NCI-H2081 (cell line): ENCODE data around the gene HDAC7.

Experiments
- DNase-seq, 2 experiments: peaks; one replicate each; lab custom pipeline; 2025; lab: John Stamatoyannopoulos, UW

HDAC7 gene

GRCh38 chr12:47778881-47779280, 40.8 kb downstream of the HDAC7 start:
- DNase-seq: no peak

- DNase-seq: no peak
Measured at GRCh38 chr12:47777741-47778558, 41.8 kb downstream of the HDAC7 start.

- DNase-seq: no peak
Measured at GRCh38 chr12:47777151-47777550, 42.6 kb downstream of the HDAC7 start.

GRCh38 chr12:47776471-47777143, 43.1 kb downstream of the HDAC7 start:
- DNase-seq: no peak

- DNase-seq: no peak
Measured at GRCh38 chr12:47775100-47775911, 44.4 kb downstream of the HDAC7 start.

- no peak for DNase-seq
Measured at GRCh38 chr12:47774663-47775062, 45.0 kb downstream of the HDAC7 start.

- no peak for DNase-seq
Measured at GRCh38 chr12:47773858-47774580, 45.7 kb downstream of the HDAC7 start.

GRCh38 chr12:47773062-47773857, 46.4 kb downstream of the HDAC7 start, which contains the start of gene SLC48A1:
Gene SLC48A1 (plus strand): TSS chr12:47773238. CDS start chr12:47773305, 67 bp downstream.
- peak; percentile 62 to 77 for DNase-seq

GRCh38 chr12:47772738-47773061, 47.0 kb downstream of the HDAC7 start:
- DNase-seq: no peak

- DNase-seq: no peak
Measured at GRCh38 chr12:47772094-47772660, 47.5 kb downstream of the HDAC7 start.

GRCh38 chr12:47771304-47771703, 48.4 kb downstream of the HDAC7 start:
- no peak for DNase-seq

- DNase-seq: no peak
Measured at GRCh38 chr12:47770086-47770726, 49.5 kb downstream of the HDAC7 start.

- DNase-seq: no peak
Measured at GRCh38 chr12:47769234-47770085, 50.2 kb downstream of the HDAC7 start.

GRCh38 chr12:47768323-47768811, 51.3 kb downstream of the HDAC7 start:
- DNase-seq: no peak

GRCh38 chr12:47767216-47767724, 52.4 kb downstream of the HDAC7 start:
- DNase-seq: peak; percentile 39 to 62

GRCh38 chr12:47766502-47767215, 53.0 kb downstream of the HDAC7 start:
- no peak for DNase-seq

- no peak for DNase-seq
Measured at GRCh38 chr12:47763481-47764346, 56.0 kb downstream of the HDAC7 start.
